ENCODE data around the gene MYH10. TPM values are rescaled to one million over a fixed set of nuclear protein-coding genes. Genes with fewer than 3 reads are reported as not detected.

The MYH10 gene
- total and polyA plus RNA-seq, 9 donors = 30.4 to 117 (median 75.5) TPM

DNA sequence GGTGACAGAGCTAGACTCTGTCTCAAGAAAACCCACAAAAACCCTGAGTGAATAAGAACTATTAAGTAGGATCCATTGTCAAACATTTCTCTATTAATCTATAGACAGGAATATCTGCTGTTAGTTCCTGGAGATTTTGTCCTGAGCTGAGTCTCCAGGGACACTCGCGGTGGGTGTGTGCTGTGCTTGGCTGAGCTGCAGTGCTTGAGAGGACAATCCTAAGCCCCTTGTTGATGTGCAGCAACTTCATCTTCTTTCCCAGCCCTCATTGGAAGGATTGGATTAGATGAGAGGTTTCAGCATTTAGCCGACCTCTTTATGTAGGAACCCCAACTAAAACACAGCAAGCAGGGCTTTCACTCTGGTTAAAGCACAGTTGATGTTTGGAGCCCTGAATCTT is 161.5 kb downstream of the MYH10 start:
- no peak for TF ChIP-seq POLR2A (IDR thresholded peaks at IDR 0.05)
- TF ChIP-seq, protein P1, sequence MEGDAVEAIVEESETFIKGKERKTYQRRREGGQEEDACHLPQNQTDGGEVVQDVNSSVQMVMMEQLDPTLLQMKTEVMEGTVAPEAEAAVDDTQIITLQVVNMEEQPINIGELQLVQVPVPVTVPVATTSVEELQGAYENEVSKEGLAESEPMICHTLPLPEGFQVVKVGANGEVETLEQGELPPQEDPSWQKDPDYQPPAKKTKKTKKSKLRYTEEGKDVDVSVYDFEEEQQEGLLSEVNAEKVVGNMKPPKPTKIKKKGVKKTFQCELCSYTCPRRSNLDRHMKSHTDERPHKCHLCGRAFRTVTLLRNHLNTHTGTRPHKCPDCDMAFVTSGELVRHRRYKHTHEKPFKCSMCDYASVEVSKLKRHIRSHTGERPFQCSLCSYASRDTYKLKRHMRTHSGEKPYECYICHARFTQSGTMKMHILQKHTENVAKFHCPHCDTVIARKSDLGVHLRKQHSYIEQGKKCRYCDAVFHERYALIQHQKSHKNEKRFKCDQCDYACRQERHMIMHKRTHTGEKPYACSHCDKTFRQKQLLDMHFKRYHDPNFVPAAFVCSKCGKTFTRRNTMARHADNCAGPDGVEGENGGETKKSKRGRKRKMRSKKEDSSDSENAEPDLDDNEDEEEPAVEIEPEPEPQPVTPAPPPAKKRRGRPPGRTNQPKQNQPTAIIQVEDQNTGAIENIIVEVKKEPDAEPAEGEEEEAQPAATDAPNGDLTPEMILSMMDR (IDR thresholded peaks at IDR 0.05) = no peak
- WGBS, 3 donors = 84 to 88% (median 87%) methylated on average over 3 of the region's 3 CpGs
- Histone ChIP-seq H3K9me3 (no peaks in the 10 kb centered on the region), H3K27me3 (no peaks in the 10 kb centered on the region), H3K27ac (no peak overlapping the region), H3K4me3 (no peak overlapping the region), H3K4me1 (ENCODE audit: insufficient read depth) (peaks cover 19% of the 10 kb centered on the region), H3K36me3 (no peaks in the 10 kb centered on the region)
- intact Hi-C loops (cut with DNase I) = no loop called here
- DNase-seq = no peak

DNA sequence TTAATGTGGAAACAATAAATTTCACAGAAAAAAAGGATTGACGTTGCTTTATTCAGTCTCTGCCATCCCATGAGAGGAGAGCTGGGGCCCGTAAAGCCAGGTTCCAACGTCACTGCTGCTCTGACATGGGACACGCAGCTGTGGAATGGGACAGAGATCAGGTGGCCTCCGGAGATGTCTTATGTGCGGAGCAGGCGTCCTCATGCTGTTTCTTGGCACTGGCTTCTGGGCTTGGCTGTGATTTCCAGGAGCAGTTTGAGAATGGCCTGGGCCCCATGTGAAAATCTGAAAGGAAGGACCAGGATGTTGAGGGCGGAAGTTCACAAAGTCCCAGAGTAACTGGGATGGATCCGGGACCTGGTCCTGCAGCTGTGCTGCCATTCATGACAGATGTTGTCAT is 162.4 kb downstream of the MYH10 start:
- H3K27ac ChIP-seq = no peak overlapping the region
- H3K9me3 ChIP-seq = no peaks in the 10 kb centered on the region
- peaks cover 19% of the 10 kb centered on the region for H3K4me1 ChIP-seq (ENCODE audit: insufficient read depth)
- no peaks in the 10 kb centered on the region for H3K36me3 ChIP-seq
- no peak for DNase-seq
- TF ChIP-seq EP300 (IDR thresholded peaks at IDR 0.05) (no peak), POLR2A (IDR thresholded peaks at IDR 0.05) (no peak)
- TF ChIP-seq, protein P1 (IDR thresholded peaks at IDR 0.05) = no peak
- 85 to 89% (median 88%) methylated on average over 9 of the region's 9 CpGs for WGBS, 3 donors
- intact Hi-C loops (cut with DNase I) = no loop called here
- no peaks in the 10 kb centered on the region for H3K27me3 ChIP-seq
- no peak overlapping the region for H3K4me3 ChIP-seq

DNA sequence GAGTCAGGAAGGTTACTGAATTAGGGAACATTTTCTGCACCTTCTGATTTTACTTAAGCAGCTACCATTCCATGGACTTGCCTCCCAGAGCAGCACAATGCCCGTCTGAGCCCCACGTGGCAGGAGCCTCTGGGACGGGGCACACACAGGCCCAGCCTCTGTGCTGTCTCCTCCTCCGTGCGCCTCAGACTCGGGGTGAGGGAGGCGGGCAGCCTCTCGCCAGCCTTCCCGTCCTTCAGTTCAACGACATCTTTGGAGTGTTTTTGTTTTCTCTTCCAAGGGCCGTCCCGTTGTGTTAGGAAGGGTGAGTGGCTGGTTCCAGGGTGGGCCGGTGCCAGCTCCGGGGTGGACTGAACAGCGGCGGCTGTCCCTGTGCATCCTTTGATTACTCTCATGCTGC is 163.0 kb downstream of the MYH10 start:
- no peak overlapping the region for H3K4me3 ChIP-seq
- no peak for DNase-seq
- H3K4me1 ChIP-seq (ENCODE audit: insufficient read depth) = peaks cover 19% of the 10 kb centered on the region
- TF ChIP-seq EP300 (IDR thresholded peaks at IDR 0.05) (no peak), POLR2A (IDR thresholded peaks at IDR 0.05) (no peak)
- TF ChIP-seq, protein P1 (IDR thresholded peaks at IDR 0.05) = no peak
- intact Hi-C loops (cut with DNase I) = no loop called here
- H3K27me3 ChIP-seq = no peaks in the 10 kb centered on the region
- no peaks in the 10 kb centered on the region for H3K36me3 ChIP-seq
- no peaks in the 10 kb centered on the region for H3K9me3 ChIP-seq
- no peak overlapping the region for H3K27ac ChIP-seq
- 76 to 80% (median 79%) methylated on average over 16 of the region's 16 CpGs for WGBS, 3 donors

DNA sequence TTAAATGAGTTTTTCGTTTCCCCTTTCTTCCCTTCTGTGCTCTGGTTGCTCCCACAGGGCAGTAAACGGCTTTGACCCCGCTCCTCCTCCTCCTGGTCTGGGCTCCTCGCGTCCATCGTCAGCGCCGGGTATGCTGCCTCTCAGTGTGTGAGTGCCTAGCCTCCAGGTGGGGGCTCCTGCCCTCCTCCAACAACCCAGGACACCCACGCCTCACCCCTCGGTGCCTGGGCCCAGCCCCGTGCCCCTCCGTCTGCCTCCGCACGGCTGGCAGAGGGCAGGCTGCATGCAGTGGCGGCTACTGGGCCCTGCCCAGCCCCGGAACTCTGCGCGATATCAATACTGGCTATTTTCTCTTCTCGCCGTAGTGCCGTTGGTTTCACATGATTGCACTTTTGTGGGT is 163.7 kb downstream of the MYH10 start:
- Histone ChIP-seq H3K4me1 (ENCODE audit: insufficient read depth) (peaks cover 19% of the 10 kb centered on the region), H3K36me3 (no peaks in the 10 kb centered on the region), H3K27me3 (no peaks in the 10 kb centered on the region), H3K4me3 (no peak overlapping the region), H3K9me3 (no peaks in the 10 kb centered on the region), H3K27ac (no peak overlapping the region)
- no peak for DNase-seq
- 77 to 94% (median 81%) methylated on average over 21 of the region's 21 CpGs for WGBS, 3 donors
- TF ChIP-seq, protein P1 (IDR thresholded peaks at IDR 0.05) = no peak
- TF ChIP-seq POLR2A (IDR thresholded peaks at IDR 0.05) (no peak), EP300 (IDR thresholded peaks at IDR 0.05) (no peak)
- intact Hi-C loops (cut with DNase I) = no loop called here

DNA sequence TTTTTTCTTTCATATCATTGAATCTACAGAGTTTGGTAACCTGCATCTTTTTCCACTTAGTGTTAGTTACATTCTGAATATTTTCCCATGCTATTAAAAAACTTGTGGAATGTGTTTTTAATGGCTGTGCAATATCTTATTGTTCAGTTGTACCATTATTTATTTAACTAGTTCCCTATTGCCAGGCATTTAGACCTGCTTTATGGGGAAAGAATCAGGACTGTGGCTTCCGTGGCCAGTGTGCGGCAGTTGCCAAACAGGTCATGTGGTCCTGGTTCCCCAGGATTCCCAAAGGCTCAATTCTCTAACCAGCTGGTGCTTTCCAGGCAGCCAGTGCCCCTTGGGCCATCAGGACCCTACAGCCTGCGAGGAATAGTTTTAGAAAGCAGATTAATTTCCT is 164.1 kb downstream of the MYH10 start:
- Histone ChIP-seq H3K4me3 (no peak overlapping the region), H3K27ac (no peak overlapping the region), H3K27me3 (no peaks in the 10 kb centered on the region), H3K4me1 (ENCODE audit: insufficient read depth) (peaks cover 19% of the 10 kb centered on the region), H3K9me3 (no peaks in the 10 kb centered on the region), H3K36me3 (no peaks in the 10 kb centered on the region)
- intact Hi-C loops (cut with DNase I) = no loop called here
- DNase-seq = no peak
- TF ChIP-seq POLR2A (IDR thresholded peaks at IDR 0.05) (no peak), EP300 (IDR thresholded peaks at IDR 0.05) (no peak)
- TF ChIP-seq, protein P1 (IDR thresholded peaks at IDR 0.05) = no peak
- 42 to 68% (median 46%) methylated on average over 3 of the region's 3 CpGs for WGBS, 3 donors

All from ovary (tissue), 9 donors.